ENCODE data around the gene FABP1. TPM values are rescaled to one million over a fixed set of nuclear protein-coding genes. Genes with fewer than 3 reads are reported as not detected.

The FABP1 gene
- total and polyA plus RNA-seq, 9 donors, result 0.05 to 22.8 (median 4.9) TPM; not detected in 3

GRCh38 chr2:88126772-88127637 is 857 bp downstream of the FABP1 start:
- Histone ChIP-seq H3K9me3 (replicated peaks; ENCODE audit: control insufficient read depth, low read depth, low read length) (no peaks in the 10 kb centered on the region), H3K4me1 (ENCODE audit: control insufficient read depth, insufficient read depth, low read length) (no peaks in the 10 kb centered on the region), H3K27ac (ENCODE audit: low read length) (no peak overlapping the region), H3K4me3 (ENCODE audit: low read length) (no peak overlapping the region), H3K36me3 (ENCODE audit: control insufficient read depth, insufficient read depth, low read length) (no peaks in the 10 kb centered on the region), H3K27me3 (ENCODE audit: control insufficient read depth, insufficient read depth, low read length) (peaks cover 2% of the 10 kb centered on the region)
- 100% methylated on average over 1 of the region's 3 CpGs for WGBS (ENCODE audit: insufficient coverage)
- no peak for DNase-seq

- no peak for DNase-seq
- no peak overlapping the region for H3K27ac ChIP-seq (ENCODE audit: low read length)
- H3K27me3 ChIP-seq (ENCODE audit: control insufficient read depth, insufficient read depth, low read length), result peaks cover 2% of the 10 kb centered on the region
- no peaks in the 10 kb centered on the region for H3K9me3 ChIP-seq (replicated peaks; ENCODE audit: control insufficient read depth, low read depth, low read length)
- 78% methylated on average over 6 of the region's 11 CpGs for WGBS (ENCODE audit: insufficient coverage)
- no peaks in the 10 kb centered on the region for H3K36me3 ChIP-seq (ENCODE audit: control insufficient read depth, insufficient read depth, low read length)
- no peak overlapping the region for H3K4me3 ChIP-seq (ENCODE audit: low read length)
- no peaks in the 10 kb centered on the region for H3K4me1 ChIP-seq (ENCODE audit: control insufficient read depth, insufficient read depth, low read length)
Measured at GRCh38 chr2:88125924-88126771, 1.7 kb downstream of the FABP1 start.

GRCh38 chr2:88125344-88125923 is 2.4 kb downstream of the FABP1 start:
- Histone ChIP-seq H3K9me3 (replicated peaks; ENCODE audit: control insufficient read depth, low read depth, low read length) (no peaks in the 10 kb centered on the region), H3K27ac (ENCODE audit: low read length) (no peak overlapping the region), H3K4me3 (ENCODE audit: low read length) (no peak overlapping the region), H3K27me3 (ENCODE audit: control insufficient read depth, insufficient read depth, low read length) (peaks cover 2% of the 10 kb centered on the region), H3K4me1 (ENCODE audit: control insufficient read depth, insufficient read depth, low read length) (no peaks in the 10 kb centered on the region), H3K36me3 (ENCODE audit: control insufficient read depth, insufficient read depth, low read length) (no peaks in the 10 kb centered on the region)
- DNase-seq, result no peak
- WGBS (ENCODE audit: insufficient coverage), result no CpG with 5 or more reads among the region's 3 CpGs

GRCh38 chr2:88123975-88124917 is 3.6 kb downstream of the FABP1 start:
- WGBS (ENCODE audit: insufficient coverage), result 82% methylated on average over 2 of the region's 9 CpGs
- Histone ChIP-seq H3K4me1 (ENCODE audit: control insufficient read depth, insufficient read depth, low read length) (no peaks in the 10 kb centered on the region), H3K36me3 (ENCODE audit: control insufficient read depth, insufficient read depth, low read length) (no peaks in the 10 kb centered on the region), H3K27me3 (ENCODE audit: control insufficient read depth, insufficient read depth, low read length) (peaks cover 2% of the 10 kb centered on the region), H3K9me3 (replicated peaks; ENCODE audit: control insufficient read depth, low read depth, low read length) (no peaks in the 10 kb centered on the region), H3K4me3 (ENCODE audit: low read length) (no peak overlapping the region), H3K27ac (ENCODE audit: low read length) (no peak overlapping the region)
- no peak for DNase-seq

- peaks cover 5% of the 10 kb centered on the region for H3K4me1 ChIP-seq (ENCODE audit: control insufficient read depth, insufficient read depth, low read length)
- no peaks in the 10 kb centered on the region for H3K9me3 ChIP-seq (replicated peaks; ENCODE audit: control insufficient read depth, low read depth, low read length)
- H3K27ac ChIP-seq (ENCODE audit: low read length), result no peak overlapping the region
- WGBS (ENCODE audit: insufficient coverage), result 40% methylated on average over 2 of the region's 5 CpGs
- peaks cover 2% of the 10 kb centered on the region for H3K27me3 ChIP-seq (ENCODE audit: control insufficient read depth, insufficient read depth, low read length)
- DNase-seq, result no peak
- no peak overlapping the region for H3K4me3 ChIP-seq (ENCODE audit: low read length)
- H3K36me3 ChIP-seq (ENCODE audit: control insufficient read depth, insufficient read depth, low read length), result no peaks in the 10 kb centered on the region
Measured at GRCh38 chr2:88123164-88123974, 4.5 kb downstream of the FABP1 start.

GRCh38 chr2:88122141-88122884 is 5.5 kb downstream of the FABP1 start:
- no peak overlapping the region for H3K4me3 ChIP-seq (ENCODE audit: low read length)
- H3K27ac ChIP-seq (ENCODE audit: low read length), result no peak overlapping the region
- peaks cover 2% of the 10 kb centered on the region for H3K27me3 ChIP-seq (ENCODE audit: control insufficient read depth, insufficient read depth, low read length)
- peaks cover 8% of the 10 kb centered on the region for H3K4me1 ChIP-seq (ENCODE audit: control insufficient read depth, insufficient read depth, low read length)
- WGBS (ENCODE audit: insufficient coverage), result 33% methylated on average over 2 of the region's 8 CpGs
- H3K9me3 ChIP-seq (replicated peaks; ENCODE audit: control insufficient read depth, low read depth, low read length), result no peaks in the 10 kb centered on the region
- no peaks in the 10 kb centered on the region for H3K36me3 ChIP-seq (ENCODE audit: control insufficient read depth, insufficient read depth, low read length)
- no peak for DNase-seq

GRCh38 chr2:88121678-88122077 is 6.2 kb downstream of the FABP1 start:
- Histone ChIP-seq H3K27ac (ENCODE audit: low read length) (no peak overlapping the region), H3K4me1 (ENCODE audit: control insufficient read depth, insufficient read depth, low read length) (peaks cover 8% of the 10 kb centered on the region), H3K36me3 (ENCODE audit: control insufficient read depth, insufficient read depth, low read length) (no peaks in the 10 kb centered on the region), H3K4me3 (ENCODE audit: low read length) (no peak overlapping the region), H3K27me3 (ENCODE audit: control insufficient read depth, insufficient read depth, low read length) (peaks cover 2% of the 10 kb centered on the region), H3K9me3 (replicated peaks; ENCODE audit: control insufficient read depth, low read depth, low read length) (no peaks in the 10 kb centered on the region)
- DNase-seq, result no peak
- 65% methylated on average over 2 of the region's 4 CpGs for WGBS (ENCODE audit: insufficient coverage)

- H3K4me1 ChIP-seq (ENCODE audit: control insufficient read depth, insufficient read depth, low read length), result peaks cover 22% of the 10 kb centered on the region
- H3K27ac ChIP-seq (ENCODE audit: low read length), result no peak overlapping the region
- H3K4me3 ChIP-seq (ENCODE audit: low read length), result no peak overlapping the region
- H3K9me3 ChIP-seq (replicated peaks; ENCODE audit: control insufficient read depth, low read depth, low read length), result no peaks in the 10 kb centered on the region
- no peaks in the 10 kb centered on the region for H3K36me3 ChIP-seq (ENCODE audit: control insufficient read depth, insufficient read depth, low read length)
- DNase-seq, result no peak
- H3K27me3 ChIP-seq (ENCODE audit: control insufficient read depth, insufficient read depth, low read length), result peaks cover 2% of the 10 kb centered on the region
- 79% methylated on average over 2 of the region's 4 CpGs for WGBS (ENCODE audit: insufficient coverage)
Measured at GRCh38 chr2:88117973-88118372, 9.9 kb downstream of the FABP1 start.

All from muscle of leg (tissue), 11 donors.